B cell (primary cell): ENCODE results near the gene LRRC74A. TPM values are rescaled to one million over a fixed set of nuclear protein-coding genes. Genes with fewer than 3 reads are reported as not detected.

Experiments
- ATAC-seq: fragments of 200-7000 bp; cut with Tn5 transposase; one replicate; pipeline ENCODE4 v1.10.0; 2021; ENCODE audit warnings: low read depth, mild to moderate bottlenecking, moderate number of reproducible peaks, moderate library complexity
- CTCF ChIA-PET: fragments of 350-600 bp; sonication (Branson Sonifier 250); formaldehyde crosslinking; loops from one replicate; lab custom pipeline; 2021; ENCODE audit warnings: antibody characterized with exemption, inconsistent platforms; lab: Charles Lee
- POLR2A ChIA-PET: fragments of 350-600 bp; sonication (Branson Sonifier 250); formaldehyde crosslinking; loops from one replicate; lab custom pipeline; 2021; ENCODE audit warnings: antibody characterized with exemption; lab: Charles Lee
- DNase-seq: peaks from one replicate; pipeline ENCODE4 v3.0.0; 2013
- H2AFZ ChIP-seq: 2 replicates; pipeline ENCODE4 v1.6.1; 2012; ENCODE audit warnings: mild to moderate bottlenecking, low read depth, low read length; ENCODE audit not compliant: insufficient read depth, poor library complexity, severe bottlenecking
- H3K27ac ChIP-seq, 2 donors: 1 replicate in 1 of 2; 2 replicates in 1 of 2; pipeline ENCODE4 v1.5.1; 2012 to 2013; ENCODE audit warnings: low read length in 2 of 2, mild to moderate bottlenecking in 2 of 2, moderate library complexity in 1 of 2
- H3K27me3 ChIP-seq, 4 experiments: fragments of 200-600 bp in 1 of 4; sonication (generic) in 1 of 4; replicated peaks in 1 of 4; 1 replicate in 2 of 4; 2 replicates in 2 of 4; pipeline versions ENCODE4 v1.6.1 to v1.7.0; 2013 to 2016; ENCODE audit warnings: low read length in 3 of 4, mild to moderate bottlenecking in 2 of 4, mixed read lengths in 1 of 4, moderate library complexity in 1 of 4; ENCODE audit not compliant: insufficient read depth in 4 of 4, control insufficient read depth in 3 of 4; ENCODE audit errors: control extremely low read depth in 1 of 4
- H3K36me3 ChIP-seq, 2 experiments: replicated peaks in 1 of 2; 1 replicate in 1 of 2; 2 replicates in 1 of 2; pipeline versions ENCODE4 v1.6.1 to v1.7.1; 2013; ENCODE audit warnings: low read length in 1 of 2; ENCODE audit not compliant: insufficient read depth in 2 of 2, control insufficient read depth in 1 of 2; ENCODE audit errors: control extremely low read depth in 1 of 2, extremely low read depth in 1 of 2
- H3K4me1 ChIP-seq, 2 donors: fragments of 200-600 bp in 1 of 2; sonication (generic) in 1 of 2; 1 replicate in 1 of 2; 2 replicates in 1 of 2; pipeline versions ENCODE4 v1.5.1 to v1.6.1; 2013 to 2017; ENCODE audit warnings: low read length in 2 of 2; ENCODE audit not compliant: control insufficient read depth in 2 of 2, insufficient read depth in 2 of 2
- H3K4me2 ChIP-seq: replicated peaks from 2 replicates; pipeline ENCODE3; 2012; ENCODE audit warnings: mild to moderate bottlenecking, low read depth, low read length; ENCODE audit not compliant: poor library complexity, severe bottlenecking
- H3K4me3 ChIP-seq, 5 experiments: fragments of 200-600 bp in 1 of 5; sonication (generic) in 1 of 5; 1 replicate in 3 of 5; 2 replicates in 2 of 5; pipeline versions ENCODE4 v1.5.1 to v1.7.0; 2011 to 2016; ENCODE audit warnings: low read length in 4 of 5, mild to moderate bottlenecking in 4 of 5, low read depth in 2 of 5, control low read depth in 1 of 5, moderate library complexity in 1 of 5; ENCODE audit not compliant: insufficient read depth in 1 of 5; ENCODE audit errors: control extremely low read depth in 1 of 5, extremely low read depth in 1 of 5
- H3K79me2 ChIP-seq: fragments of 200-600 bp; sonication (generic); one replicate; pipeline ENCODE4 v1.6.0; 2016; ENCODE audit warnings: low read length; ENCODE audit not compliant: control insufficient read depth, insufficient read depth
- H3K9ac ChIP-seq: fragments of 200-600 bp; sonication (generic); 2 replicates; pipeline ENCODE4 v1.6.1; 2017; ENCODE audit warnings: mild to moderate bottlenecking, low read length, moderate library complexity
- H3K9me3 ChIP-seq, 3 donors: one replicate each; pipeline versions ENCODE4 v1.6.1 to v1.7.1; 2013; ENCODE audit warnings: low read length in 2 of 3; ENCODE audit not compliant: control insufficient read depth in 2 of 3, insufficient read depth in 1 of 3; ENCODE audit errors: control extremely low read depth in 1 of 3
- H4K20me1 ChIP-seq: 2 replicates; pipeline ENCODE4 v1.6.0; 2012; ENCODE audit warnings: mild to moderate bottlenecking, low read length; ENCODE audit not compliant: insufficient read depth, control insufficient read depth, poor library complexity, severe bottlenecking
- H3K27ac Mint-ChIP-seq: one replicate; pipeline ENCODE4 v1.8.0; 2021; ENCODE audit warnings: mixed read lengths
- H3K27me3 Mint-ChIP-seq: one replicate; pipeline ENCODE4 v1.8.0; 2021; ENCODE audit warnings: mixed read lengths
- H3K4me1 Mint-ChIP-seq: one replicate; pipeline ENCODE4 v1.8.0; 2021; ENCODE audit warnings: mixed read lengths
- H3K4me3 Mint-ChIP-seq: one replicate; pipeline ENCODE4 v1.8.0; 2021; ENCODE audit warnings: mixed read lengths
- H3K9me3 Mint-ChIP-seq: one replicate; pipeline ENCODE4 v1.8.0; 2022; ENCODE audit warnings: mixed read lengths; ENCODE audit not compliant: insufficient read depth
- CTCF ChIP-seq: fragments of 200-600 bp; IDR thresholded peaks from one replicate; pipeline ENCODE4 v1.8.0; 2022; ENCODE audit warnings: antibody characterized with exemption, mild to moderate bottlenecking
- EZH2 ChIP-seq: IDR thresholded peaks from 2 replicates; pipeline ENCODE4 v1.6.1; 2012; ENCODE audit warnings: borderline replicate concordance, low read depth, mild to moderate bottlenecking, moderate library complexity, low read length; ENCODE audit not compliant: insufficient read depth, poor library complexity, severe bottlenecking
- WGBS: methylation state at CpG from one replicate; pipeline ENCODE4 v1.1.5; 2013; ENCODE audit warnings: missing lambda C conversion rate; ENCODE audit not compliant: insufficient coverage; 5-methylcytosine and 5-hydroxymethylcytosine counted together
- intact Hi-C: fragments of 100-400 bp; cut with micrococcal nuclease; formaldehyde crosslinking; loops from one replicate; pipeline ENCODE4 v1.10.0; 2022
- polyA plus RNA-seq: library from polyadenylated mRNA; depleted of rRNA; stranded (reverse); fragments of >200 nt; gene quantifications from 2 replicates; pipeline ENCODE4 v1.2.3, GENCODE V29; 2012
- total RNA-seq, 2 donors: library from RNA; stranded (reverse); fragments of 120-200 nt in 1 of 2; gene quantifications; 1 replicate in 1 of 2; 2 replicates in 1 of 2; pipeline versions ENCODE4 v1.2.3 to v1.2.4, GENCODE V29; 2013 to 2022

The LRRC74A gene
- total and polyA plus RNA-seq, 2 donors (not counting 1 experiment from before 2014, with no cell fraction given): not detected

GRCh38 chr14:76792422-76792821, 33.8 kb upstream of the LRRC74A start:
- Histone ChIP-seq H2AFZ (no peak overlapping the region), H3K27ac (no peak overlapping the region), H3K9ac (no peak overlapping the region), H3K36me3 (peaks cover 6 to 46% of the 10 kb centered on the region in 2 experiments), H3K9me3 (no peaks in the 10 kb centered on the region), H3K79me2 (no peaks in the 10 kb centered on the region), H3K4me1 (no peaks in the 10 kb centered on the region), H3K4me3 (no peak overlapping the region), H3K27me3 (no peaks in the 10 kb centered on the region), H3K4me2 (no peak overlapping the region), H4K20me1 (no peaks in the 10 kb centered on the region)
- no peak for ATAC-seq
- intact Hi-C loops: no loop called here
- H3K27me3 Mint-ChIP-seq: no peaks in the 10 kb centered on the region
- WGBS: no CpG with 5 or more reads among the region's 2 CpGs
- ChIA-PET CTCF (no interaction called here), POLR2A (no interaction called here)
- H3K27ac Mint-ChIP-seq: no peak overlapping the region
- no peak overlapping the region for H3K4me3 Mint-ChIP-seq
- no peaks in the 10 kb centered on the region for H3K9me3 Mint-ChIP-seq
- DNase-seq: no peak
- TF ChIP-seq EZH2: no peak
- no peak for TF ChIP-seq CTCF
- H3K4me1 Mint-ChIP-seq: no peaks in the 10 kb centered on the region

- H3K9me3 ChIP-seq: no peaks in the 10 kb centered on the region
- ChIA-PET CTCF (no interaction called here), POLR2A (no interaction called here)
- WGBS: 75% methylated on average over 2 of the region's 4 CpGs
- no peak overlapping the region for H3K9ac ChIP-seq
- TF ChIP-seq CTCF (no peak), EZH2 (no peak)
- no peak overlapping the region for H2AFZ ChIP-seq
- peaks cover 6 to 47% of the 10 kb centered on the region in 2 experiments for H3K36me3 ChIP-seq
- no peak overlapping the region for H3K27ac ChIP-seq
- no peaks in the 10 kb centered on the region for H3K79me2 ChIP-seq
- DNase-seq: no peak
- Mint-ChIP-seq H3K27ac (no peak overlapping the region), H3K4me3 (no peak overlapping the region), H3K9me3 (no peaks in the 10 kb centered on the region), H3K27me3 (no peaks in the 10 kb centered on the region), H3K4me1 (no peaks in the 10 kb centered on the region)
- H3K4me2 ChIP-seq: no peak overlapping the region
- no peaks in the 10 kb centered on the region for H3K4me1 ChIP-seq
- intact Hi-C loops: no loop called here
- no peak overlapping the region for H3K4me3 ChIP-seq
- H4K20me1 ChIP-seq: no peaks in the 10 kb centered on the region
- no peaks in the 10 kb centered on the region for H3K27me3 ChIP-seq
- no peak for ATAC-seq
Observed at GRCh38 chr14:76793324-76793723, 32.9 kb upstream of the LRRC74A start.
